K562 (cell line): Measurements from ENCODE around the gene RRAD. TPM values are rescaled to one million over a fixed set of nuclear protein-coding genes. Genes with fewer than 3 reads are reported as not detected.

Experiments used
- ESRRA ChIP-seq: fragments of 450-650 bp; IDR thresholded peaks from 2 replicates; pipeline ENCODE4 v1.6.1; 2014; ENCODE audit warnings: low read depth, mild to moderate bottlenecking, moderate library complexity, borderline replicate concordance
- RAD21 ChIP-seq, 2 experiments: fragments of 250-450 bp in 1 of 2; fragments of 450-650 bp in 1 of 2; sonication (Bioruptor Pico) in 1 of 2; formaldehyde crosslinking in 1 of 2; IDR thresholded peaks in 1 of 2; conservative IDR thresholded peaks in 1 of 2; 2 replicates each; pipeline versions ENCODE4 v1.4.0 to v1.8.0; 2020 to 2022; ENCODE audit warnings: mild to moderate bottlenecking in 2 of 2, moderate library complexity in 1 of 2
- ZNF121 ChIP-seq: sonication (generic); formaldehyde crosslinking; conservative IDR thresholded peaks from 2 replicates; pipeline ENCODE4 v1.8.0; 2022; ENCODE audit warnings: missing genetic modification reagents
- ZNF197 ChIP-seq: fragments of 200-800 bp; sonication (Bioruptor generic); IDR thresholded peaks from 2 replicates; pipeline ENCODE4 v1.6.1; 2016; ENCODE audit warnings: low read depth, missing genetic modification characterization, missing compliant biosample characterization
- polyA plus RNA-seq, 8 experiments: library from polyadenylated mRNA; depleted of rRNA in 4 of 8; stranded (reverse) in 5 of 8; unstranded in 3 of 8; fragments of >200 nt; fragmentation: Nextera tagmentation in 2 of 8; fragmentation: Illumina TruSeq in 1 of 8; extraction: Ambion mirVana in 2 of 8; extraction: Trizol in 1 of 8; gene quantifications; 2 replicates each; pipeline versions ENCODE4 v1.2.1 to v1.2.3, GENCODE V29; 2011 to 2014; ENCODE audit warnings: inconsistent platforms in 1 of 8, missing spikeins in 1 of 8
- total RNA-seq, 7 experiments: library from RNA; depleted of rRNA in 6 of 7; stranded (reverse); fragments of >200 nt in 6 of 7; fragmentation: Illumina TruSeq in 2 of 7; extraction: Trizol in 2 of 7; gene quantifications; 2 replicates each; pipeline versions ENCODE4 v1.2.1 to v1.2.3, GENCODE V29; 2011 to 2021; ENCODE audit warnings: low replicate concordance in 1 of 7
- TF ChIP-seq, protein P1 (sequence below), 2 experiments: fragments of 450-650 bp; formaldehyde crosslinking in 1 of 2; IDR thresholded peaks; 2 replicates each; pipeline versions ENCODE4 v1.4.0 to v1.6.1; 2014 to 2020; ENCODE audit warnings: mild to moderate bottlenecking in 2 of 2, borderline replicate concordance in 1 of 2, low read depth in 1 of 2
- TF ChIP-seq, protein P2 (sequence below): sonication (generic); formaldehyde crosslinking; IDR thresholded peaks from 2 replicates; pipeline ENCODE4 v1.8.0; 2022; ENCODE audit warnings: missing genetic modification reagents, mild to moderate bottlenecking, borderline replicate concordance

Gene RRAD
- total and polyA plus RNA-seq, 9 of the 15 experiments (the other 6 are each of a cell fraction or from before 2014, with no cell fraction given) = 0.09 to 0.20 (median 0.13) TPM; not detected in 5

DNA sequence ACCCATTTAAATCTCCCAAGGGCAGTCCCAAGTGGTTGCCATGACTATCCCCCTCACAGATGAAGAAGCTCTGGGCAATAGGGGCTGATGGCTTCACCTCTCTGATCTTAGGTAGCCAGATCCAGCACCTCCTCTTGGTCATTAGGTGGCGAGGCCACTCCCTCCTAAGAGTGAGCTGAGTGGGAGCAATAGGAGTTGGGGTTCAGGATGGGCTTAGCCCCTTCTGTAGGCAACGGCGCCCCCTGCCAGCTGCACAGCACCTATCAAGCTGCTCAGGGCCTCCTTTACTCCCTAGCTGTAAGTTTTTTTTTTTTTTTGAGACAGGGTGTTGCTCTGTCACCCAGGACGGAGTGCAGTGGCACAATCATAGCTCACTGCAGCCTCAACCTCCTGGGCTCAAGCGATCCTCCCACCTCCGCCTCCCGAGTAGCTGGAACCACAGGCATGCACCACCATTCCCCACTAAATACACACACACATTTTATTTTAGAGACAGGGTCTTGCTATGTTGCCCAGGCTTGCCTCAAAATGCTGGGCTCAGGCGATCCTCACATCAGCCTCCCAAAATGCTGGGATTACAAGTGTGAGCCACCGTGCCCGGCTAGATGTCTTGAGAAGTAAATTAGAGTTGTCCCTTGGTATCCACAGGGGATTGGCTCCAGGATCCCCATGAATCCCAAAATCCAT, 3.5 kb upstream of the RRAD start (continued):
- TF ChIP-seq ZNF197 (CRISPR knock-in tag) = no peak
- peak; percentile 73 to 88 for TF ChIP-seq RAD21 (CRISPR knock-in tag; conservative IDR thresholded peaks at IDR 0.05 in 1 of 2, IDR thresholded peaks at IDR 0.05 in 1 of 2)
- peak; percentile 91 for TF ChIP-seq ZNF121 (CRISPR knock-in tag)
- TF ChIP-seq, protein P1, sequence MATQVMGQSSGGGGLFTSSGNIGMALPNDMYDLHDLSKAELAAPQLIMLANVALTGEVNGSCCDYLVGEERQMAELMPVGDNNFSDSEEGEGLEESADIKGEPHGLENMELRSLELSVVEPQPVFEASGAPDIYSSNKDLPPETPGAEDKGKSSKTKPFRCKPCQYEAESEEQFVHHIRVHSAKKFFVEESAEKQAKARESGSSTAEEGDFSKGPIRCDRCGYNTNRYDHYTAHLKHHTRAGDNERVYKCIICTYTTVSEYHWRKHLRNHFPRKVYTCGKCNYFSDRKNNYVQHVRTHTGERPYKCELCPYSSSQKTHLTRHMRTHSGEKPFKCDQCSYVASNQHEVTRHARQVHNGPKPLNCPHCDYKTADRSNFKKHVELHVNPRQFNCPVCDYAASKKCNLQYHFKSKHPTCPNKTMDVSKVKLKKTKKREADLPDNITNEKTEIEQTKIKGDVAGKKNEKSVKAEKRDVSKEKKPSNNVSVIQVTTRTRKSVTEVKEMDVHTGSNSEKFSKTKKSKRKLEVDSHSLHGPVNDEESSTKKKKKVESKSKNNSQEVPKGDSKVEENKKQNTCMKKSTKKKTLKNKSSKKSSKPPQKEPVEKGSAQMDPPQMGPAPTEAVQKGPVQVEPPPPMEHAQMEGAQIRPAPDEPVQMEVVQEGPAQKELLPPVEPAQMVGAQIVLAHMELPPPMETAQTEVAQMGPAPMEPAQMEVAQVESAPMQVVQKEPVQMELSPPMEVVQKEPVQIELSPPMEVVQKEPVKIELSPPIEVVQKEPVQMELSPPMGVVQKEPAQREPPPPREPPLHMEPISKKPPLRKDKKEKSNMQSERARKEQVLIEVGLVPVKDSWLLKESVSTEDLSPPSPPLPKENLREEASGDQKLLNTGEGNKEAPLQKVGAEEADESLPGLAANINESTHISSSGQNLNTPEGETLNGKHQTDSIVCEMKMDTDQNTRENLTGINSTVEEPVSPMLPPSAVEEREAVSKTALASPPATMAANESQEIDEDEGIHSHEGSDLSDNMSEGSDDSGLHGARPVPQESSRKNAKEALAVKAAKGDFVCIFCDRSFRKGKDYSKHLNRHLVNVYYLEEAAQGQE (IDR thresholded peaks at IDR 0.05; ENCODE audit: borderline replicate concordance) = peak; percentile 82
- TF ChIP-seq, protein P1 (CRISPR knock-in tag; IDR thresholded peaks at IDR 0.05; ENCODE audit: low read depth) = no peak
- TF ChIP-seq, protein P2, sequence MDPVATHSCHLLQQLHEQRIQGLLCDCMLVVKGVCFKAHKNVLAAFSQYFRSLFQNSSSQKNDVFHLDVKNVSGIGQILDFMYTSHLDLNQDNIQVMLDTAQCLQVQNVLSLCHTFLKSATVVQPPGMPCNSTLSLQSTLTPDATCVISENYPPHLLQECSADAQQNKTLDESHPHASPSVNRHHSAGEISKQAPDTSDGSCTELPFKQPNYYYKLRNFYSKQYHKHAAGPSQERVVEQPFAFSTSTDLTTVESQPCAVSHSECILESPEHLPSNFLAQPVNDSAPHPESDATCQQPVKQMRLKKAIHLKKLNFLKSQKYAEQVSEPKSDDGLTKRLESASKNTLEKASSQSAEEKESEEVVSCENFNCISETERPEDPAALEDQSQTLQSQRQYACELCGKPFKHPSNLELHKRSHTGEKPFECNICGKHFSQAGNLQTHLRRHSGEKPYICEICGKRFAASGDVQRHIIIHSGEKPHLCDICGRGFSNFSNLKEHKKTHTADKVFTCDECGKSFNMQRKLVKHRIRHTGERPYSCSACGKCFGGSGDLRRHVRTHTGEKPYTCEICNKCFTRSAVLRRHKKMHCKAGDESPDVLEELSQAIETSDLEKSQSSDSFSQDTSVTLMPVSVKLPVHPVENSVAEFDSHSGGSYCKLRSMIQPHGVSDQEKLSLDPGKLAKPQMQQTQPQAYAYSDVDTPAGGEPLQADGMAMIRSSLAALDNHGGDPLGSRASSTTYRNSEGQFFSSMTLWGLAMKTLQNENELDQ (CRISPR knock-in tag) = no peak
- no peak for TF ChIP-seq ESRRA
